Measurements from ENCODE around the gene CLCN1.

Gene CLCN1

DNA sequence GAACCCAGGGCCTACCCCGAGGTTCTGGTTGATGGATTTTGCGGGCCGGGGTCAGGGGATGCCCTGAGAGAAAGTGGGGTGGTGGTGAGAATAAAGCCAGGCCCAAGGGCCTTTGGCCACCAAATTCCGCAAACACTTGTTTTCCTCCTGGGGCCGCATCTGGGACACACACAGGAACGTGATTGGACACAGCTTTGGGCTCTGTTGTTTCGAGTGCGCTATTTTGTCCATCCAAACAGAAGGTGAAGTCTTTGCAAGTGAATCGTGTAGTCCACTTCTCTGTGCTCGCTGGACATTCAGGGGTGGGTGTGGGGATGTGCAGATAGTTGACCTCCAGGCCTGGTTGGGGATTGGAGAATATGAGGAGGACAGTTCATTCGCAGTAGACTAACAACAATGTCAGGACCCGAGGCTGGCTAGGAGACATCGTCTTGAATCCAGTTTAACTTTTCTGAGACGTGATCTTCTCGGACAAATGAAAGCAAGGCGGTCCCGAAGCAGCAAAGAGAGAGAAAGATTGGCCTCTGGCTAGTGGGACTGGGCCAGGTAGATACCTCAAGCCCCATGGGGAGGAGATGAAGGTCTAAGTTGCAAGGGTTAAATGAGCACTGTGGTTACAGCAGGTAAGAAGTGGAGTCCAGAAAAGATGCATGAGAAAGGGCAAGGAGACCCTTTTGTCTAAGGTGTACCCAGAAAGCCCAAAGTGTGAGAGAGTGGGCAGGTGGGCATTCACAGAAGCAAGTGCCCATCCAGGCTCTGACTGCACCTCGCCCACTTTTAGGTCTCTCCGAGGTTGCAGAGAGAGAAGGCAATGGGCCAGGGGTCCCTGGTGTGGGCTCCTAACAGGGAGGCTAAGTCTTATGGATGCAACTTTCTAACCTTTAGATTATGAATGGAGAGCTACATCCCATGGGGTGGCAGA is 47.4 kb downstream of the CLCN1 start:
- 0 out of 2 replicates have a peak overlapping the region, but pooled peaks have one; percentile 14 for H3K4me3 ChIP-seq (ENCODE audit: low read depth, low read length)
- TF ChIP-seq, protein P1, sequence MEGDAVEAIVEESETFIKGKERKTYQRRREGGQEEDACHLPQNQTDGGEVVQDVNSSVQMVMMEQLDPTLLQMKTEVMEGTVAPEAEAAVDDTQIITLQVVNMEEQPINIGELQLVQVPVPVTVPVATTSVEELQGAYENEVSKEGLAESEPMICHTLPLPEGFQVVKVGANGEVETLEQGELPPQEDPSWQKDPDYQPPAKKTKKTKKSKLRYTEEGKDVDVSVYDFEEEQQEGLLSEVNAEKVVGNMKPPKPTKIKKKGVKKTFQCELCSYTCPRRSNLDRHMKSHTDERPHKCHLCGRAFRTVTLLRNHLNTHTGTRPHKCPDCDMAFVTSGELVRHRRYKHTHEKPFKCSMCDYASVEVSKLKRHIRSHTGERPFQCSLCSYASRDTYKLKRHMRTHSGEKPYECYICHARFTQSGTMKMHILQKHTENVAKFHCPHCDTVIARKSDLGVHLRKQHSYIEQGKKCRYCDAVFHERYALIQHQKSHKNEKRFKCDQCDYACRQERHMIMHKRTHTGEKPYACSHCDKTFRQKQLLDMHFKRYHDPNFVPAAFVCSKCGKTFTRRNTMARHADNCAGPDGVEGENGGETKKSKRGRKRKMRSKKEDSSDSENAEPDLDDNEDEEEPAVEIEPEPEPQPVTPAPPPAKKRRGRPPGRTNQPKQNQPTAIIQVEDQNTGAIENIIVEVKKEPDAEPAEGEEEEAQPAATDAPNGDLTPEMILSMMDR (IDR thresholded peaks at IDR 0.05; ENCODE audit: low read depth, low read length): no peak

DNA sequence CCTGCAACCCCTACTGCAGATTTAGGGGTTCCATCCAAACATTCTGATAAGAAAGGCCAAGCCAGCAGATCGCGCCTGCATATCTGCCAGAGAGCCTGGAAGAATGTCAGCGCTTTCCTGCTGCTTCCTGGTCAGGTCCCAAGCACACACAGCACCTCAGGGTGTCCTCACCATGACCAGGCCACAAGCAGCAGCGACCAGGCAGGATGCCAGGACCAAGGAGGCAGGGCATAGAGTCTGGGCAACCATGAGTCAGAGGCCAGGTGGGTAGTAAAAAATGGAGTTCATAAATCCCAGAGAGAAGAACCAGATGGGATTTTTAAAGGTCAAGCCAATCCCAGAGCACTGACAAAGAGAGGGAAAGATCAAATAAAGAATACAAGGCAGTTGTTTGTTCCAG is 52.1 kb downstream of the CLCN1 start:
- TF ChIP-seq, protein P1 (IDR thresholded peaks at IDR 0.05; ENCODE audit: low read depth, low read length): no peak

DNA sequence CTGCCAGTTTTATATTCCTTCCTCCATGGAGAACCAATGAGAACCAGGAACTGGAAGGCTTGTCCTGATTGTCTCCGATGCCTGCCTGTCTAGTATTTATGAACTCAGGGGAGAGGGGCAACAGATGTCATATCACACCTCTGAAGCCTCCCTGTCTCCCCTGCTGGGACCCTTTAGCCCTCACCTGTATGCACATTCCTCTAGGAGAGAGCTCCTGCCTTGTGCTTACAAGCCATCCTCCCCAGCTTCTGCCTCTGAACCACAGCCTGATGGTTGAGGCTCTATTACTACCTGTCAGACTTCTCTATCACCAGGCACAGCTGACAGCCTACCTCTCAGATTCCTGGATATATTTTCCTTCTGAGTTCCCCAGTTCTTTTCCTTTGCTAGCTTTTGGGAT is 52.5 kb downstream of the CLCN1 start:
- H3K4me3 ChIP-seq (ENCODE audit: low read depth, low read length): no peak overlapping the region
- TF ChIP-seq, protein P1 (IDR thresholded peaks at IDR 0.05; ENCODE audit: low read depth, low read length): no peak

More for the DNA sequence above, 52.1 kb downstream of the CLCN1 start:
- H3K4me3 ChIP-seq (ENCODE audit: low read depth, low read length): no peak overlapping the region

DNA sequence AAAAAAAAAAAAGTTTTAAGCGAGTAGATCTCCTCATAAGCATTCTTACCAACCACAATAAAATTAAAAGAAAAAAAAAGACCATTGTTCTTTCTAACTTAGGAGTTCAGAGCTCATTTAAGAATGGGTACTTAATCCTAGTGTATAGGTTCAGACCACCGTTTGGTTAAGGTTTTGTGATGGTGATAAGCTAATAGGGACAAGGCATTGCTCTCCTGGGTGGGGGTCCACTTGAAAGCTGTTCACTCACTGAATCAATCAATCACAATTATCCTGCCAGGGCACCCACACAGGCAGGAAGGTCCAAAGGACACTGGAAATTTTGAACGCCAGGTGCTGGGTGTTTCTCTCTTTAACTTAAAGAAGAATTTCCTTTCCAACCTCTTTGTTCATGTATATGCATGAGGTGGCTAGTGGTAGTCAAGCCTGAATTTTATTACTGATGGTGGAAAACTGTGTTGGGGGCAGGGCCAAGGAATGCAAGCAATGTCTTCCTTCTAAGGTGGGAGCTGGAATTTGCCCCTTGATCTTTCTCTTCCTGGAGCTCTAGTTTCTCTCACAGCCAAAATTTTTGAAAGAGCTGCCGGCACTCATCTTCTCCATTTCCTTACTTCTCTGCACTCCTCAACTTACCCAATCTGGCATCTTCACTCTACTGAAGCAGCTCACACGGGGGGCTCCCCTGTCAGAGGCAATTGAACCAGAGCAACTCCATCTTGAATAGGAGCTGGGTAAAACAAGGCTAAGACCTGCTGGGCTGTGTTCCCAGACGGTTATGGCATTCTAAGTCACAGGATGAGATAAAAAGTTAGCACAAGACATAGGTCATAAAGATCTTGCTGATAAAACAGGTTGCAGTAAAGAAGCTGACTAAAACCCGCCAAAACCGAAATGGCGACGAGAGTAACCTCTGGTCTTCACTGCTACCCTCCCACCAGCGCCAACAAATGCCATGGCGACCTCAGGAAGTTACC is 54.1 kb downstream of the CLCN1 start:
- TF ChIP-seq, protein P1 (IDR thresholded peaks at IDR 0.05; ENCODE audit: low read depth, low read length): no peak
- no peak overlapping the region for H3K4me3 ChIP-seq (ENCODE audit: low read depth, low read length)

DNA sequence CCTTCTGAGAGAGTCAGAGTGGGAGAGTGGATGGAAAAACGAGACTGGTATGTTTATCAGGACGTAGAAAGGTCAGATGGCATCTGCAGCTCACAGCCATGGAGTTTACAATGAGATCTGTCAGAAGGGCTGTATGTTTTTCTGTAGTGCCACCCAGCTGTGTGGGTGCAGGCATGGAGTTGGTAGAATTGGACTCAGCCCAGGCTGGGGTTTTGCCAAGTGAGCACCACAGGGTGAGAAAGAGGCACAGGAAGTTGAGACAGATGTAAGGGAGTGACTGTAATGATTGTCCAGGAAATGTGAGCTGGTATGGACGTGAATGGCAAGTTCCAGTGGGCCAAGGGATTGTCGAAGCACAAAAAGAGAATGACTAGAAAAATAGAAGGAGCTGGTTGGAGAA is 56.2 kb downstream of the CLCN1 start:
- no peak overlapping the region for H3K4me3 ChIP-seq (ENCODE audit: low read depth, low read length)
- TF ChIP-seq, protein P1 (IDR thresholded peaks at IDR 0.05; ENCODE audit: low read depth, low read length): no peak

DNA sequence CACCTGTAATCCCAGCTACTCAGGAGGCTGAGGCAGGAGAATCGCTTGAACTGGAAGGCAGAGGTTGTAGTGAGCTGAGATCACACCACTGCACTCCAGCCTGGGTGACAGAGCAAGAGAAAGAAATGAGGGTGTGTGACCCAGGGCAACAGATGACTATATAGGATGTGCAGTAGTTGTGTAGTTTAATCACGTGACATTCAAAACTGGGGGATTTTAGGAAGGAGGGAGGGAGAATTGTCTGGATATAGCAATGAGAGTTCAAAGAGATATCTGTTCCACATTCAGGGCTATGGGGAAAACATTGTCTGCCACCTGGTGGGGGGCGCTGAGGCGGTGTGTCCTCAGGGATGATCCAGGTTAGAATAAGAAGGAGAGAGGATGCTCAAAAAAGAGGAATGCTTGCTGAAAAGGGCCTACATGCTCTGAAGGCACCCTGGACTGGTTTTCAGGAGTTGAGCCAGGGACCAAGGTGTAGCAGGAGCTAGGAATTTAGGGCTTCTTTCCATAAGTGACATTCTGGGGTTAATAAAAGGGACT is 57.4 kb downstream of the CLCN1 start:
- TF ChIP-seq, protein P1 (IDR thresholded peaks at IDR 0.05; ENCODE audit: low read depth, low read length): no peak
- no peak overlapping the region for H3K4me3 ChIP-seq (ENCODE audit: low read depth, low read length)

All from WI38 (cell line).